GM13977 (cell line): ENCODE data around the gene PDYN.

Source experiments
- DNase-seq: peaks from one replicate; pipeline ENCODE4 v3.0.0; 2012; ENCODE audit warnings: low spot score
- CTCF ChIP-seq: IDR thresholded peaks from 2 replicates; pipeline ENCODE4 v1.5.1; 2012; ENCODE audit warnings: mild to moderate bottlenecking, control low read depth; ENCODE audit not compliant: insufficient read depth; ENCODE audit errors: extremely low read depth, missing control alignments
- in situ Hi-C: fragments of 300-500 bp; cut with MboI; formaldehyde crosslinking; loops from one replicate; pipeline ENCODE4 v1.12.0; 2022; ENCODE audit warnings: low sequenced_read_pairs, low pct_unique_long_range_greater_than_20kb, mixed read lengths, inconsistent platforms; ENCODE audit not compliant: unreplicated experiment

Gene PDYN

GRCh38 chr20:2026004-2026403 is 32.1 kb upstream of the PDYN start:
- no peak for TF ChIP-seq CTCF
- in situ Hi-C loops, result no loop called here
- DNase-seq, result no peak

GRCh38 chr20:2023151-2023550 is 29.3 kb upstream of the PDYN start:
- DNase-seq, result no peak
- in situ Hi-C loops, result no loop called here
- no peak for TF ChIP-seq CTCF

GRCh38 chr20:2022163-2022562 is 28.3 kb upstream of the PDYN start:
- TF ChIP-seq CTCF, result no peak
- in situ Hi-C loops, result no loop called here
- no peak for DNase-seq

DNA sequence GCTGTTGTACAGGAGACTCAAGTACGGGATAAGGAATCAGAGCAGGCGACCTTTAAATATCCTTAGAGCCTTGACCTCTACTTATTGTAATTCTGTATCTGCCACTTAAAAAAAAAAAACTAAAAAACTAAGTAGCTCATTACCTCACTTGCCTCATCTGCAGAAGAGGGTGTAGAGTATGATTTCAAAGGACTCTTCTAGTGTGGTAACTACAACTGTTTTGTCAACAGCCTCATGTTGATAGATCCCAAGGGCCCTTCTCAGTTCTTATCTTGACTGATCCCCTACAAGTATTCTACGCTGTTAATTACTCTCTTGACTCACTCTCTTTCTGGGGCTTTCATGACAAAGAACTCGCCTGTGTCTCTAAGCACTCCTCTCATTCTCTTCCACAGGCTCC is 16.7 kb upstream of the PDYN start:
- no peak for TF ChIP-seq CTCF
- DNase-seq, result no peak
- in situ Hi-C loops, result no loop called here

GRCh38 chr20:2006452-2007361 is 12.8 kb upstream of the PDYN start:
- peak; percentile 57 for DNase-seq
- peak; percentile 84 for TF ChIP-seq CTCF
- in situ Hi-C loops, result no loop called here

GRCh38 chr20:2005831-2006426 is 12.1 kb upstream of the PDYN start:
- peak; percentile 51 for DNase-seq
- in situ Hi-C loops, result no loop called here
- peak; percentile 17 for TF ChIP-seq CTCF
